Measurements from ENCODE around the gene VPS16.

VPS16 gene

GRCh38 chr20:2847802-2848201 is 7.3 kb downstream of the VPS16 start:
- Histone ChIP-seq H3K27me3 (ENCODE audit: insufficient read depth, low read depth) (no peaks in the 10 kb centered on the region), H2AFZ (ENCODE audit: low read depth) (no peak overlapping the region), H4K20me1 (ENCODE audit: insufficient read depth) (no peaks in the 10 kb centered on the region), H3K4me3 (IDR thresholded peaks at IDR 0.05; ENCODE audit: insufficient read depth, low read depth, low read length) (no peak overlapping the region), H3K9ac (no peak overlapping the region), H3K27ac (no peak overlapping the region), H3K36me3 (ENCODE audit: insufficient read depth) (no peaks in the 10 kb centered on the region), H3K4me1 (ENCODE audit: low read depth, poor library complexity, severe bottlenecking) (no peaks in the 10 kb centered on the region), H3K79me2 (ENCODE audit: insufficient read depth, low read depth) (no peaks in the 10 kb centered on the region), H3K4me2 (no peak overlapping the region)
- no peak for TF ChIP-seq CTCF (conservative IDR thresholded peaks at IDR 0.05; ENCODE audit: low read depth, low read length)

GRCh38 chr20:2849529-2849928 is 9.0 kb downstream of the VPS16 start:
- no peaks in the 10 kb centered on the region for H3K4me1 ChIP-seq (ENCODE audit: low read depth, poor library complexity, severe bottlenecking)
- H3K4me2 ChIP-seq, result no peak overlapping the region
- H2AFZ ChIP-seq (ENCODE audit: low read depth), result no peak overlapping the region
- H3K79me2 ChIP-seq (ENCODE audit: insufficient read depth, low read depth), result no peaks in the 10 kb centered on the region
- TF ChIP-seq CTCF (conservative IDR thresholded peaks at IDR 0.05; ENCODE audit: low read depth, low read length), result no peak
- H3K36me3 ChIP-seq (ENCODE audit: insufficient read depth), result no peaks in the 10 kb centered on the region
- H3K27me3 ChIP-seq (ENCODE audit: insufficient read depth, low read depth), result no peaks in the 10 kb centered on the region
- no peak overlapping the region for H3K27ac ChIP-seq
- no peak overlapping the region for H3K4me3 ChIP-seq (IDR thresholded peaks at IDR 0.05; ENCODE audit: insufficient read depth, low read depth, low read length)
- H3K9ac ChIP-seq, result no peak overlapping the region
- no peaks in the 10 kb centered on the region for H4K20me1 ChIP-seq (ENCODE audit: insufficient read depth)

- Histone ChIP-seq H3K4me1 (ENCODE audit: low read depth, poor library complexity, severe bottlenecking) (no peaks in the 10 kb centered on the region), H4K20me1 (ENCODE audit: insufficient read depth) (no peaks in the 10 kb centered on the region), H2AFZ (ENCODE audit: low read depth) (no peak overlapping the region), H3K9ac (no peak overlapping the region), H3K4me3 (IDR thresholded peaks at IDR 0.05; ENCODE audit: insufficient read depth, low read depth, low read length) (no peak overlapping the region), H3K27ac (no peak overlapping the region), H3K79me2 (ENCODE audit: insufficient read depth, low read depth) (no peaks in the 10 kb centered on the region), H3K27me3 (ENCODE audit: insufficient read depth, low read depth) (no peaks in the 10 kb centered on the region), H3K36me3 (ENCODE audit: insufficient read depth) (no peaks in the 10 kb centered on the region), H3K4me2 (no peak overlapping the region)
- no peak for TF ChIP-seq CTCF (conservative IDR thresholded peaks at IDR 0.05; ENCODE audit: low read depth, low read length)
Observed at GRCh38 chr20:2851086-2851485, 10.5 kb downstream of the VPS16 start.

GRCh38 chr20:2858591-2858990 is 18.0 kb downstream of the VPS16 start:
- H3K4me1 ChIP-seq (ENCODE audit: low read depth, poor library complexity, severe bottlenecking), result no peaks in the 10 kb centered on the region
- no peak overlapping the region for H3K4me2 ChIP-seq
- H4K20me1 ChIP-seq (ENCODE audit: insufficient read depth), result no peaks in the 10 kb centered on the region
- H3K36me3 ChIP-seq (ENCODE audit: insufficient read depth), result no peaks in the 10 kb centered on the region
- no peaks in the 10 kb centered on the region for H3K79me2 ChIP-seq (ENCODE audit: insufficient read depth, low read depth)
- no peak overlapping the region for H3K9ac ChIP-seq
- H2AFZ ChIP-seq (ENCODE audit: low read depth), result no peak overlapping the region
- H3K27ac ChIP-seq, result no peak overlapping the region
- no peaks in the 10 kb centered on the region for H3K27me3 ChIP-seq (ENCODE audit: insufficient read depth, low read depth)
- TF ChIP-seq CTCF (conservative IDR thresholded peaks at IDR 0.05; ENCODE audit: low read depth, low read length), result no peak
- H3K4me3 ChIP-seq (IDR thresholded peaks at IDR 0.05; ENCODE audit: insufficient read depth, low read depth, low read length), result no peak overlapping the region
